ENCODE results near the gene MYOG.

The MYOG gene

GRCh38 chr1:203045821-203046594 lies 39.8 kb downstream of the MYOG start:
- no peak for DNase-seq

DNA sequence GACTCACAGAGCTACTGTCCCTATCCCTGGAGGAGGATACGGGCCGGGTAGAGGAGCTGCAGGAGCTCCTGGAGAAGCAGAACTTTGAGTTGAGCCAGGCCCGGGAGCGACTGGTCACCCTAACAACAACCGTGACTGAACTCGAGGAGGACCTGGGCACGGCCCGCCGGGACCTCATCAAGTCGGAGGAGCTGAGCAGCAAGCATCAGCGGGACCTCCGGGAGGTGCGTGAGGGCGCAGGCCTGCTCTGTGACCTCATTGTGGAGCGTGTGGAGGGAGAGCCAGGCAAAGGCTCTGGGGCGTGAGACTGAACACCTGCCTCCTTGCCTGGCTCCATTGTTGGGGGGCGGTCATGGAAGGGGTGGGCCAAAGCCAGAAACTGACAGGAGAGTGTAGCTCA lies 40.5 kb downstream of the MYOG start:
- no peak for DNase-seq

DNA sequence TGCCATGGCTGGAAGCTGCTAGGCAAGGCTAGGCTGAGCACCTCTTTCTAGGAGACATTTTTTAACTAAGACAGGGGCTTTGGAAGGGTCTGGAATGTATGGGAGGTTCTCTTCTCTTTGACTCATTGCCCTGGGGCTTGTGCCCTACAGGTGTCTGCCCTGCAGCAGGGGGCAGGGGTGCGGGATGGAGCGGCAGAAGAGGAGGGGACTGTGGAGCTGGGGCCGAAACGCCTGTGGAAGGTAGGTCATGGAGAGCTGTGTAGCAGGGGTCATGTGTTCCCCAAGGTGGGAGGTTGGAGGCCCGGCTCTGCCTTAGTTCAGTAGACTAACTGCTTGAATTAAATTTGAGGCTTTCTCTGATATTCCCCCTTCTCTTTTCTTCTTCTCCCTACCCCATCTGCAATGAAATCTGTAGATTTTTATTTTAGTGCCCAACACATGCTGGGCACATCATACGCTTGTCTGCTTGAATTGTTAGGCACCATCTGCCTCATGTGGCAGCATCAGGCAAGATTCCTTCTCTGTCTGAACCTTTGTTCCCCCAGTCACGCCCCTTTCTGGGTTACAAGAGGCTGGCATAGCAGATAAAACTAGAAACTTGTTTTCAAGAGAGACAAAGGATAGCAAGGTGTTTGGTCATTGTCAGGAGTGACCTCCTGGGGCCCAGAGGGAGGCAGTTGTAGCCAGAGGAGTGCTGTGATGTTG lies 41.1 kb downstream of the MYOG start:
- DNase-seq, result no peak

GRCh38 chr1:203043830-203044545 lies 41.8 kb downstream of the MYOG start:
- no peak for DNase-seq

DNA sequence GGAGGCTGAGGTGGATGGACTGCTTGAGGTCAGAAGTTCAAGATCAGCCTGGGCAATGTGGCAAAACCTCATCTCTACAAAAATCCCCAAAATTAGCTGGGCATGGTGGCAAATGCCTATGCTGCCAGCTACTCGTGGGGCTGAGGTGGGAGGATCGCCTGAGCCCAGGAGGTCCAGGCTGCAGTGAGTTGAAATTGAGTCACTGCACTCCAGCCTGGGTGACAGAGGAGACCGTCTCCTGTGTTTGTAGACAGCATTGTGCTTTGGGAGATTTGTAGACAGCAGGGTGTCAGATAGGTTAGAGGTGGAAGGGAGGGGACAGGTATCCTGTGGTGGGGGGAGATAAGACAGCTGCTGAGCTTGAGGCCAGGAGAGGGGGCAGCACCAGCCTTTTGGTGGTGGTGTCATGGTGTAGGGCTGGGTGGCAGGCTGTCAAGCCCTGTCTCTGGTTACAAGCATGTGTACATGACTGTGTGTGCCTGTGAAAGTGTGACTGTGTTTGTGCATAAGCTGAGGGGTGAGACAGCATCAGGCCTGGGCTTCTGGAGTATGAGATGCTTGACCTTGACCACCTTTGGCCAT lies 44.4 kb downstream of the MYOG start:
- no peak for DNase-seq

- no peak for DNase-seq
These were observed 45.1 kb downstream of the MYOG start for GRCh38 chr1:203040513-203041275.

- peak; percentile 73 for DNase-seq
These were observed 46.0 kb downstream of the MYOG start for GRCh38 chr1:203039609-203040512.

GRCh38 chr1:203038891-203039608 lies 46.8 kb downstream of the MYOG start:
- DNase-seq, result peak; percentile 89

DNA sequence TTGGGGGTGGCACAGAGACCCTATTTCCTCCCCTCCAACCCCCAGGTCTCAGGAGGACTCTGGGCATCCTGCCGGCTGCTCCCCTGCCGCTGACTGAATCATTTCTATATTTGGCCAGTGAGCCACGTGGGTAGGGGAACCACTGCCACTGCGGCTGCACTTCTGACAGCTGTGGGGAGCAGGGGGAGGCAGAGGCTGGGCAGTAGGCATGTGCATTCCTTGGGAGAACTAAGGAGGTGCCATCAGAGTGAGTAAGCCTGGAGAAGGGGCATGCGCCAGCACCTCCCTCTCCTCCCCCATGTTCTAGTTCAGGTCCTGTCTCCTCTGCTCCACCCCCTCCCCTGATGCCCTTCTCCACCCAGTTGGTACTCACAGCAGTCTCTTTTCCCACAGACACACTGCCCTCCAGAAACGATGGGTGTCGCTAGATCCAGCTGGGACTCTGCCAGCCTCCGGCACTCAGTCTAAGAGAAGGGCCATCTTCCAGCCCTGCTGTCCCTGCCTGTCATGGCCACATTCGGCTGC lies 47.5 kb downstream of the MYOG start:
- DNase-seq, result peak; percentile 55

DNA sequence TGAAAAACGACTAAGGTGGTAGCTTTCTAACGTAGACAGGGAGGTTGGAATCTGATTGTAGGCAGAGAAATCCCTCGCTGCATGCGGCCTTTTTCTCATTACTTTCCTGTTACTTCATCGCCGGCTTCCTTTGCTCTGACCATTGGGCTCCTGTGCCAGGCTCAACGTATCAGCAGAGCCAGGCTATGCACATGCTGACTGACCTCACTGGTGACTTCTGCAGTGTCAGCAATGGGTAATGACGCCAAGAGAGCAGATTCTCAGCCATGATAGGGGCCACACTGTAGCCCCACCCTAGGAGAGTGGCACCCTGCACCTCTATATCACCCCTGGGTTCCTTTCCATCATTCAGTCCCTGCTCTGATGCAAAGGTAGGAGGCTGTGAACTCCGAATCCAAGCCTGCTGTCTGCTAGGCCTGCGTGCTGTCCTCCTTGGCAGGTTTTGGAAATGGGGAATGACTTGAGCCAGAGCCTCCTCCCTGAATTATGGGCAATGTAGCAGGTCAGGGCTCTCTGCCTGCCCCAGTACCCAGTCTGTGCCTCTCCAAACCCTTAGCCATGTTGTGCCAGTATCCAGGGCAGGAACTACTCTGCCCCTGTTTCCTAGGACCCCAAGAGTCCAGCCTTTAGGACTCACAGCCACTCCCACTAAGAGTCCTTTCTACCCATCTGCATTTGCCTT lies 48.2 kb downstream of the MYOG start:
- no peak for DNase-seq

GRCh38 chr1:203036537-203036936 lies 49.3 kb downstream of the MYOG start:
- no peak for DNase-seq

GRCh38 chr1:203036135-203036534 lies 49.7 kb downstream of the MYOG start:
- no peak for DNase-seq

DNA sequence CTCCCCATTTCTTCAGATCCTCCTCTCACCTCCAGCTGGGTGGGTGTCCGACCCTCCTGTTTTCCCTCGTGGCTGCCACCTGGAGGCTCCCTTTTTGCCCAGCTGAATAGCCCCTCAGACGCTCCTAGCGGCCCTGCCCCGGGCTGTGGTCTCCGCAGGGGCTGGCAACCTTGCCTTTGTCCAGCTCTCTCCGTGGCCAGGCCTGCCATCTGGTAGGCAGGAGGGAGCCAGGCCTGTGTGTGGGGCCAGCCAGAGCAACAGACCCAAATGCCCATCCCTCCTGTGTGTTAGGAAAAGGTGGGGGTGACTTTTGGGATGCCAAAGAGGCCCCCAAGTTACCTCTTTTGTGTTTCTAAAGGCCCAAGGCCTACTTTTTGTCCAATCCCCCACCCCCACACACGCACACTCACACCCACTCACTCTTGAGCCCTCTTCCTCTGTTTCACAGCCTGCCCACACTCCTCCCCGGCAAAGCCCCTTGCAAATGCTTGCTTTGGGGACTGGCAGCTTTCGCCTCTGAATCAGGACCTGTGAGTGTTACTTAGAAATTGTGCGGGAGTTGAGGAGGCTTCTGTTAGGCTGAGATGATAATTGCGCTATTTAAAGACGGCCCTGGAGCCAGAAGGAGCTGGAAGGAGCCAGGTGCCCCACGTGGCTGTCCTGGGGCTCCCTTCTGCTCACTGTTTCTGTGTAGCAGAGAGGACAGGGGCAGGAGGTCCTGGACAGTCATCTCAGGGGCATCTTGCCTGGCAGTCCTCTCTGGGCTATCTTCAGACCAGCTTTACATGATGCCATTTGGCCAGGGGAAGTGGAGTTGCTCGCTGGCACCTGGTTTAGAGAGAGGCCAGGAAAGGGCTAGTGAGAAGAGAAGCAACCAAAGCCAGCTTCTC lies 50.5 kb downstream of the MYOG start:
- DNase-seq, result no peak

GRCh38 chr1:203034422-203035110 lies 51.2 kb downstream of the MYOG start:
- DNase-seq, result no peak

DNA sequence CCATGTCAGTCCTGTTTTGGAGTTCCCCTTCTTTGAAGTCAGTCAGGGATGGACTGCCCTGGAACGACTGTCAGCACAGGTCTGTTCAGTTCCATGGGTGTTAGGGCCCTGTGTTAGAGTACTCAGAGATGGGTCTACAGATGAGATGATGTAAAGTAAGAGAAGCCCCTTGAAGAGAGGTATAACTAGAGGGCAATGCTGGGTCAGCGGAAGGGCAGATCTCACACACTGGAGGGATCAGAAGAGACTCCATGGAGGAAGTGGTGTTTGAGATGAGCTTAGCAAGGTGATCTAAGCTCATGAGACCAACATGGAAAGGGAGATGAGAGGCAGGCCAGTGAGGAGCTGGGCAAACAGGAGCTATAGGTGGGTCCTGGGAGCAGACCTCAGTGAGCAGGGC lies 51.9 kb downstream of the MYOG start:
- no peak for DNase-seq

DNA sequence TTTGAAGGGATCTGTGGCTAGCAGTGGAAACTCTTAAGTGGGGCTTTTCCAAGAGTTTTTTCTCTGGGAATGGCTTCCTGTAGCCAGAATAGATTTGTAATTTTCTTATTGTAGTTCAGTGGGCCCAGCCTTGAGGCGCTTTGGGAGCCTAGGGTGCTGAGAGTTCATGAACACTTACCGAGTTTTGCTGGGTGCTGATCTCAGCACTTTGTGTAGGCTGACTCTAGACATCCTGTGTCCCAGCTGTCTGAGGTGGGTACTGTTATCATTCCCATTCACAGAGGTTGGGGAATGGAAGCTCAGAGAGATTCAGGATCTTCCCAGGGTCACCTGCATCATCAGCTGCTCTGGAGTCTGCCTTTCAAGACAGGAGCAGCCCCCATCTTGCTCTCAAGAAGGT lies 52.5 kb downstream of the MYOG start:
- no peak for DNase-seq
